Adrenal gland (tissue), 12 donors: Measurements from ENCODE around the gene TLE2. TPM values are rescaled to one million over a fixed set of nuclear protein-coding genes. Genes with fewer than 3 reads are reported as not detected.

Experiments used
- DNase-seq, 7 donors: peaks; one replicate each; pipeline ENCODE4 v3.0.0-alpha.2; 2019 to 2020
- H3K27ac ChIP-seq, 5 donors: fragments of 200-600 bp; sonication (generic) in 4 of 5; 1 replicate in 3 of 5; 2 replicates in 2 of 5; pipeline versions ENCODE4 v1.5.1 to v1.8.0; 2016 to 2020; ENCODE audit warnings: mild to moderate bottlenecking in 1 of 5
- H3K27me3 ChIP-seq: fragments of 200-600 bp; 2 replicates; pipeline ENCODE4 v1.8.0; 2021
- H3K36me3 ChIP-seq, 2 donors: fragments of 200-600 bp; replicated peaks in 1 of 2; 1 replicate in 1 of 2; 2 replicates in 1 of 2; pipeline versions ENCODE4 v1.5.1 to v1.8.0; 2018 to 2022
- H3K4me1 ChIP-seq, 2 donors: fragments of 200-600 bp; replicated peaks in 1 of 2; 1 replicate in 1 of 2; 2 replicates in 1 of 2; pipeline versions ENCODE4 v1.5.1 to v1.8.0; 2018 to 2021
- H3K4me3 ChIP-seq, 4 donors: fragments of 200-600 bp; sonication (generic) in 3 of 4; one replicate each; pipeline ENCODE4 v1.5.1; 2016 to 2018
- H3K9me3 ChIP-seq, 3 donors: fragments of 200-600 bp; sonication (generic) in 1 of 3; replicated peaks in 1 of 3; 1 replicate in 2 of 3; 2 replicates in 1 of 3; pipeline versions ENCODE4 v1.5.1 to v1.8.0; 2016 to 2021
- CTCF ChIP-seq, 6 experiments: fragments of 450-650 bp in 4 of 6; fragments of 200-600 bp in 2 of 6; sonication (generic) in 1 of 6; IDR thresholded peaks; 1 replicate in 5 of 6; 2 replicates in 1 of 6; pipeline versions ENCODE4 v1.5.1 to v1.8.0; 2016 to 2021; ENCODE audit warnings: antibody characterized with exemption in 6 of 6, mild to moderate bottlenecking in 2 of 6, moderate library complexity in 1 of 6
- POLR2A ChIP-seq, 2 donors: fragments of 450-650 bp; IDR thresholded peaks; one replicate each; pipeline ENCODE4 v1.6.1; 2017; ENCODE audit warnings: antibody characterized with exemption in 2 of 2, mild to moderate bottlenecking in 2 of 2, moderate library complexity in 1 of 2
- whole genome bisulfite sequencing, 4 donors: extraction: QIAGEN DNeasy Blood & Tissue Kit in 2 of 4; methylation state at CpG; one replicate each; pipeline versions ENCODE4 v1.1.5 to v1.1.7; 2013 to 2017; 5-methylcytosine and 5-hydroxymethylcytosine counted together
- intact Hi-C, 2 donors: fragments of 100-400 bp; cut with DNase I; formaldehyde crosslinking; loops; one replicate each; pipeline versions ENCODE4 v1.14.1 to v1.15.0; 2022 to 2023
- polyA plus RNA-seq, 3 donors: library from polyadenylated mRNA; stranded (reverse); fragments of 200-250 nt in 2 of 3; fragments of 350-450 nt in 1 of 3; fragmentation: Illumina TruSeq in 1 of 3; extraction: RNeasy Lipid Tissue Mini Kit (QIAGEN cat#74804) in 1 of 3; gene quantifications; one replicate each; pipeline ENCODE4 v1.2.3, GENCODE V29; 2013 to 2014
- total RNA-seq, 9 donors: library from RNA; depleted of rRNA in 4 of 9; stranded (reverse); fragments of >200 nt in 4 of 9; fragments of 120-200 nt in 1 of 9; fragmentation: NEBNext Ultra II Directional in 1 of 9; extraction: Animal tissue kit (Norgen Biotek cat#: 25700) in 1 of 9; gene quantifications; one replicate each; pipeline versions ENCODE4 v1.1.0 to v1.2.4, GENCODE V29; 2013 to 2023
- donor health status: healthy with polysubstance abuse.
- donor health status: Bipolar disorder and iron deficiency.
- donor health status: DM: yes; HTN: yes; CAD: no.
- donor health status: DM: no; HTN: no; CAD: no.
- donor health status: DM: no; HTN: no; CAD: no.
- donor health status: DM: yes; HTN: yes; CAD: no.

TLE2 gene
- total and polyA plus RNA-seq, 12 donors = 4.0 to 106 (median 57.2) TPM

GRCh38 chr19:2986951-2987524 lies 42.0 kb downstream of the TLE2 start:
- Histone ChIP-seq H3K27me3 (no peaks in the 10 kb centered on the region), H3K4me3 (no peak overlapping the region), H3K36me3 (no peaks in the 10 kb centered on the region), H3K4me1 (peaks cover 14 to 23% of the 10 kb centered on the region in 2 donors), H3K27ac (peak overlapping the region in 1 of 5 donors; percentile 22), H3K9me3 (no peaks in the 10 kb centered on the region)
- WGBS, 4 donors = 25 to 49% (median 40%) methylated on average over 6 to 20 of the region's 20 CpGs
- DNase-seq = no peak
- TF ChIP-seq POLR2A (IDR thresholded peaks at IDR 0.05) (no peak), CTCF (IDR thresholded peaks at IDR 0.05) (no peak)
- intact Hi-C loops = loop anchor here in 1 of 2 donors (5.0 kb wide), 1 partner anchor 40 kb away; the partner anchor contains the start of gene TLE2

GRCh38 chr19:2984215-2984528 lies 44.9 kb downstream of the TLE2 start:
- Histone ChIP-seq H3K27me3 (no peaks in the 10 kb centered on the region), H3K4me1 (peaks cover 14 to 23% of the 10 kb centered on the region in 2 donors), H3K27ac (peak overlapping the region in 4 of 5 donors; percentile 26 to 94 (median 55)), H3K9me3 (no peaks in the 10 kb centered on the region), H3K4me3 (peak overlapping the region in 2 of 4 donors; percentile 13 to 16), H3K36me3 (no peaks in the 10 kb centered on the region)
- DNase-seq = peak in 2 of 7 donors; percentile 52 to 59
- TF ChIP-seq POLR2A (IDR thresholded peaks at IDR 0.05) (no peak), CTCF (IDR thresholded peaks at IDR 0.05) (no peak)
- intact Hi-C loops = no loop called here
- 3 to 4% (median 3%) methylated on average over 9 to 14 of the region's 14 CpGs for WGBS, 4 donors

- H3K4me1 ChIP-seq = peaks cover 14 to 23% of the 10 kb centered on the region in 2 donors
- 7 to 11% (median 9%) methylated on average over 14 to 24 of the region's 24 CpGs for WGBS, 4 donors
- no peaks in the 10 kb centered on the region for H3K9me3 ChIP-seq
- TF ChIP-seq CTCF (IDR thresholded peaks at IDR 0.05) (no peak), POLR2A (IDR thresholded peaks at IDR 0.05) (peak in 1 of 2 donors; percentile 31)
- H3K27ac ChIP-seq = peak overlapping the region; percentile 14 to 94 (median 27)
- intact Hi-C loops = no loop called here
- no peaks in the 10 kb centered on the region for H3K36me3 ChIP-seq
- DNase-seq = peak in 5 of 7 donors; percentile 40 to 78 (median 53)
- no peaks in the 10 kb centered on the region for H3K27me3 ChIP-seq
- H3K4me3 ChIP-seq = peak overlapping the region in 2 of 4 donors; percentile 13 to 16
These were observed 45.5 kb downstream of the TLE2 start for GRCh38 chr19:2983351-2984214.

GRCh38 chr19:2982983-2983350 lies 46.1 kb downstream of the TLE2 start:
- Histone ChIP-seq H3K27ac (peak overlapping the region; percentile 14 to 94 (median 51)), H3K27me3 (no peaks in the 10 kb centered on the region), H3K9me3 (no peaks in the 10 kb centered on the region), H3K36me3 (no peaks in the 10 kb centered on the region), H3K4me3 (no peak overlapping the region), H3K4me1 (peaks cover 14 to 23% of the 10 kb centered on the region in 2 donors)
- 2 to 5% (median 3%) methylated on average over 7 to 10 of the region's 10 CpGs for WGBS, 4 donors
- intact Hi-C loops = no loop called here
- TF ChIP-seq CTCF (IDR thresholded peaks at IDR 0.05) (no peak), POLR2A (IDR thresholded peaks at IDR 0.05) (no peak)
- peak; percentile 77 to 96 (median 90) for DNase-seq
